HuH-7 (cell line): ENCODE results near the gene B9D2.
"Not testable (repeated sequence)": the region's sequence is repeated elsewhere in the genome, so short reads cannot be mapped to it uniquely, and the experiment has no call there.

Experiments
- DNase-seq: peaks from one replicate; pipeline ENCODE4 v3.0.0; 2011; ENCODE audit warnings: low spot score

The B9D2 gene

GRCh38 chr19:41354343-41354953, 9.5 kb downstream of the B9D2 start:
- no peak for DNase-seq

- peak; percentile 99 for DNase-seq
Measured at GRCh38 chr19:41353466-41354342, 10.2 kb downstream of the B9D2 start, which contains the start of gene TGFB1. Gene TGFB1, minus strand, starts transcription at chr19:41353922. Its CDS starts 878 bp downstream, at chr19:41353044.

GRCh38 chr19:41352609-41353465, 11.1 kb downstream of the B9D2 start:
- peak; percentile 88 for DNase-seq

GRCh38 chr19:41352279-41352608, 11.7 kb downstream of the B9D2 start:
- DNase-seq = no peak

- peak; percentile 51 for DNase-seq
Measured at GRCh38 chr19:41351339-41352245, 12.4 kb downstream of the B9D2 start.

GRCh38 chr19:41350735-41351338, 13.1 kb downstream of the B9D2 start:
- DNase-seq = no peak

GRCh38 chr19:41346916-41347315, 17.0 kb downstream of the B9D2 start:
- DNase-seq = not testable (repeated sequence)

- no peak for DNase-seq
Measured at GRCh38 chr19:41344162-41344561, 19.8 kb downstream of the B9D2 start.

- no peak for DNase-seq
Measured at GRCh38 chr19:41341669-41342490, 22.1 kb downstream of the B9D2 start.

- no peak for DNase-seq
Measured at GRCh38 chr19:41339936-41340335, 24.0 kb downstream of the B9D2 start.

GRCh38 chr19:41335467-41335866, 28.5 kb downstream of the B9D2 start:
- DNase-seq = no peak

- DNase-seq = no peak
Measured at GRCh38 chr19:41334793-41335192, 29.2 kb downstream of the B9D2 start.

GRCh38 chr19:41332468-41332867, 31.5 kb downstream of the B9D2 start:
- no peak for DNase-seq

GRCh38 chr19:41332000-41332399, 31.9 kb downstream of the B9D2 start:
- DNase-seq = no peak

GRCh38 chr19:41330946-41331678, 32.8 kb downstream of the B9D2 start:
- no peak for DNase-seq

GRCh38 chr19:41330481-41330880, 33.5 kb downstream of the B9D2 start:
- DNase-seq = no peak

GRCh38 chr19:41328842-41329225, 35.1 kb downstream of the B9D2 start:
- DNase-seq = no peak

GRCh38 chr19:41328157-41328841, 35.6 kb downstream of the B9D2 start:
- DNase-seq = no peak

- DNase-seq = no peak
Measured at GRCh38 chr19:41327576-41328156, 36.3 kb downstream of the B9D2 start.
